GM12872 (cell line): ENCODE measurements around the gene MYLIP.

Experiments used
- TF ChIP-seq, protein P1 (sequence below): IDR thresholded peaks from 3 replicates; pipeline ENCODE4 v1.5.1; 2011; ENCODE audit warnings: low read depth, mild to moderate bottlenecking, low read length, moderate library complexity; ENCODE audit not compliant: insufficient read depth

MYLIP gene

DNA sequence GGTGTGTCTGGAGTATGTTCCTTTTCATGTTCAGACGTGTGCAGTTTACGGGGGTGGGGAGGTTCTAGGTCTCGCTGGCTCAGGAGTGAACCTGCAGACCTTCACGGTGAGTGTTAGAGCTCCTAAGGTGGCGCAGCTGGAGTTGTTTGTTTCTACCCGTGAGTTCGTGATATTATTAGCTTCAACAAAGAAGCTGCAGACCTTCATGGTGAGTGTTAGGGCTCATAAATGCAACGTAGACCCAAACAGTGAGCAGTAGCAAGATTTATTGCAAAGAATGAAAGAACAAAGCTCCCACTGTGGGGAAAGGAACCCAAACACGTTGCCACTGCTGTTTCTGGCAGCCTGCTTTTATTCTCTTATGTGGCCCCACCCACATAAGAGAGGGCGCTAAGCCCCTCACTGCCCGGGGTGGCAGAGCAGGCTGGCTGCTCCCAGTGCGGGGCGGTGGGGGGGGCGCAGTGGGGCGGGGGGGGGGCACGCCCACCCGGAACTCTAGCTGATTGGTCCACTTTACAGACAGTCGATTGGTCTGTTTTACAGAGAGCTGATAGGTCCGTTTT, 68.2 kb downstream of the MYLIP start:
- TF ChIP-seq, protein P1, sequence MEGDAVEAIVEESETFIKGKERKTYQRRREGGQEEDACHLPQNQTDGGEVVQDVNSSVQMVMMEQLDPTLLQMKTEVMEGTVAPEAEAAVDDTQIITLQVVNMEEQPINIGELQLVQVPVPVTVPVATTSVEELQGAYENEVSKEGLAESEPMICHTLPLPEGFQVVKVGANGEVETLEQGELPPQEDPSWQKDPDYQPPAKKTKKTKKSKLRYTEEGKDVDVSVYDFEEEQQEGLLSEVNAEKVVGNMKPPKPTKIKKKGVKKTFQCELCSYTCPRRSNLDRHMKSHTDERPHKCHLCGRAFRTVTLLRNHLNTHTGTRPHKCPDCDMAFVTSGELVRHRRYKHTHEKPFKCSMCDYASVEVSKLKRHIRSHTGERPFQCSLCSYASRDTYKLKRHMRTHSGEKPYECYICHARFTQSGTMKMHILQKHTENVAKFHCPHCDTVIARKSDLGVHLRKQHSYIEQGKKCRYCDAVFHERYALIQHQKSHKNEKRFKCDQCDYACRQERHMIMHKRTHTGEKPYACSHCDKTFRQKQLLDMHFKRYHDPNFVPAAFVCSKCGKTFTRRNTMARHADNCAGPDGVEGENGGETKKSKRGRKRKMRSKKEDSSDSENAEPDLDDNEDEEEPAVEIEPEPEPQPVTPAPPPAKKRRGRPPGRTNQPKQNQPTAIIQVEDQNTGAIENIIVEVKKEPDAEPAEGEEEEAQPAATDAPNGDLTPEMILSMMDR: no peak
